Nephron (organoid): ENCODE results near the gene ARHGEF28.

Experiments used
- H3K27ac Mint-ChIP-seq, 3 experiments: 2 replicates each; pipeline ENCODE4 v1.8.0; 2020; ENCODE audit warnings: mixed read lengths in 3 of 3, mild to moderate bottlenecking in 2 of 3, moderate library complexity in 1 of 3
- H3K27me3 Mint-ChIP-seq: 2 replicates; pipeline ENCODE4 v1.8.0; 2021; ENCODE audit warnings: low read depth, mild to moderate bottlenecking, moderate library complexity, mixed read lengths
- H3K36me3 Mint-ChIP-seq: 2 replicates; pipeline ENCODE4 v1.8.0; 2020; ENCODE audit warnings: low read depth, mixed read lengths
- H3K4me1 Mint-ChIP-seq: 2 replicates; pipeline ENCODE4 v1.8.0; 2020; ENCODE audit warnings: mixed read lengths
- H3K4me3 Mint-ChIP-seq, 3 experiments: 2 replicates each; pipeline ENCODE4 v1.8.0; 2020; ENCODE audit warnings: mild to moderate bottlenecking in 3 of 3, mixed read lengths in 3 of 3, moderate library complexity in 2 of 3
- H3K9me3 Mint-ChIP-seq: 2 replicates; pipeline ENCODE4 v1.8.0; 2020; ENCODE audit warnings: mixed read lengths
- TF ChIP-seq, protein P1 (sequence below), 3 experiments: fragments of 200-600 bp; sonication (generic); IDR thresholded peaks; one replicate each; pipeline ENCODE4 v1.5.0; 2021; ENCODE audit warnings: antibody characterized with exemption in 3 of 3; ENCODE audit not compliant: unreplicated experiment in 3 of 3

The ARHGEF28 gene

DNA sequence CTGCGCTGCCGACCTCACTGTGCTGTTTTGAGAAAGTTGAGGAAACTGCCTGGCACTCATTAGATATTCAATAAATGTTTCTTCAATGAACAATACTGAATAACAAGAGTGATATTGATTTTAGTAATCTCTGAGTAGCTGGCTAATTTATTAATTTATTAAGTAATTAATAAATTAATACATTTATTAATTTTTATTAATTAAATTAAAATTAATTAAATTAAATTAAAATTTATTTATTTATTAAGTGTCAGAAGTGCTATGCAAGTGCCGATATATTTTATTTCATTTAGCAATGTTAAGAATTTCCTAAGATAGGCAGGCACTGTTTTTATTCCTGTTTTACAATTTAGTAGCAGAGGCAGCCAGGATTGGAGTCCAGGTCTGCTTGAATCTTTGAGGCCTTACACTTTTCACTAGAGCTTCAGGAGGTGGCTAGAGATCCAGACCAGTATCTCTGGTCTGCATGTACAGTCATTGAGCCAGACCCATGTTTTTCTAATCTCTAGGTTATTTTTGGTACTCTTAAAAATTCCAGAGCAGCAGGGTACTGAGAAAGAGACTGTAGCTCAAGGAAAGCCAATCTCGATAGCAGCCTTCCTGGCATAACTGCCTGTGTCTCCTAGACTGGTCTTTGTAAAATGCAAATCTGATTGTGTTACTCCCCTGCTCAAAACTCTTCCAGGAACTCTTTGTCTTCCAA is 109.2 kb downstream of the ARHGEF28 start:
- no peaks in the 10 kb centered on the region for H3K4me1 Mint-ChIP-seq
- H3K4me3 Mint-ChIP-seq = no peak overlapping the region
- no peaks in the 10 kb centered on the region for H3K36me3 Mint-ChIP-seq
- peaks cover 7% of the 10 kb centered on the region for H3K27me3 Mint-ChIP-seq
- H3K27ac Mint-ChIP-seq = no peak overlapping the region
- TF ChIP-seq, protein P1, sequence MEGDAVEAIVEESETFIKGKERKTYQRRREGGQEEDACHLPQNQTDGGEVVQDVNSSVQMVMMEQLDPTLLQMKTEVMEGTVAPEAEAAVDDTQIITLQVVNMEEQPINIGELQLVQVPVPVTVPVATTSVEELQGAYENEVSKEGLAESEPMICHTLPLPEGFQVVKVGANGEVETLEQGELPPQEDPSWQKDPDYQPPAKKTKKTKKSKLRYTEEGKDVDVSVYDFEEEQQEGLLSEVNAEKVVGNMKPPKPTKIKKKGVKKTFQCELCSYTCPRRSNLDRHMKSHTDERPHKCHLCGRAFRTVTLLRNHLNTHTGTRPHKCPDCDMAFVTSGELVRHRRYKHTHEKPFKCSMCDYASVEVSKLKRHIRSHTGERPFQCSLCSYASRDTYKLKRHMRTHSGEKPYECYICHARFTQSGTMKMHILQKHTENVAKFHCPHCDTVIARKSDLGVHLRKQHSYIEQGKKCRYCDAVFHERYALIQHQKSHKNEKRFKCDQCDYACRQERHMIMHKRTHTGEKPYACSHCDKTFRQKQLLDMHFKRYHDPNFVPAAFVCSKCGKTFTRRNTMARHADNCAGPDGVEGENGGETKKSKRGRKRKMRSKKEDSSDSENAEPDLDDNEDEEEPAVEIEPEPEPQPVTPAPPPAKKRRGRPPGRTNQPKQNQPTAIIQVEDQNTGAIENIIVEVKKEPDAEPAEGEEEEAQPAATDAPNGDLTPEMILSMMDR (IDR thresholded peaks at IDR 0.05; ENCODE audit: unreplicated experiment in 3 of 3) = no peak
- H3K9me3 Mint-ChIP-seq = no peaks in the 10 kb centered on the region

- peaks cover 7% of the 10 kb centered on the region for H3K27me3 Mint-ChIP-seq
- no peak overlapping the region for H3K27ac Mint-ChIP-seq
- H3K4me3 Mint-ChIP-seq = no peak overlapping the region
- no peaks in the 10 kb centered on the region for H3K36me3 Mint-ChIP-seq
- TF ChIP-seq, protein P1 (IDR thresholded peaks at IDR 0.05; ENCODE audit: unreplicated experiment in 3 of 3) = no peak
- H3K9me3 Mint-ChIP-seq = no peaks in the 10 kb centered on the region
- no peaks in the 10 kb centered on the region for H3K4me1 Mint-ChIP-seq
These were observed 113.7 kb downstream of the ARHGEF28 start for GRCh38 chr5:73739650-73740049.

GRCh38 chr5:73740274-73740790 is 114.3 kb downstream of the ARHGEF28 start:
- H3K27ac Mint-ChIP-seq = no peak overlapping the region
- H3K9me3 Mint-ChIP-seq = no peaks in the 10 kb centered on the region
- H3K4me1 Mint-ChIP-seq = no peaks in the 10 kb centered on the region
- no peaks in the 10 kb centered on the region for H3K36me3 Mint-ChIP-seq
- peaks cover 7% of the 10 kb centered on the region for H3K27me3 Mint-ChIP-seq
- no peak overlapping the region for H3K4me3 Mint-ChIP-seq
- TF ChIP-seq, protein P1 (IDR thresholded peaks at IDR 0.05; ENCODE audit: unreplicated experiment in 3 of 3) = no peak

DNA sequence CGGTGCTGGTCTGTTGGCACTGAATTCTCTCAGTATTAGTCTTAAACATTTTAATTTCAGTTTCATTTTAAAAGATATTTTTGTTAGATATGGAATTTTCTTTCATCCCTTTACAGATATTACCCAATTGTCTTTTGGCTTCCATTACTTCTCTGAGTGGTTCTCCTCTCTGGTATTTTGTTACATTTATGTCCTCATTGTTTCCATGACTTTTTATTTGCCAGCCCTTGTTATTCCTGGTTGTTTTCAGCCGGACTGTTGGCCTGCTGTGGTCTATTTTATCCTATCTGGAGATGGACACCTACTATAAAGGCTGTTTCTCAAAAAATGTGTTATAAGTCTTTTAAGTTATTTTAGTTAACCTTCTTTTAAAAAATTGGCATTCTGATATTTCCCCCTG is 117.2 kb downstream of the ARHGEF28 start:
- Mint-ChIP-seq H3K27ac (no peak overlapping the region), H3K27me3 (peaks cover 2% of the 10 kb centered on the region), H3K4me1 (peaks cover 12% of the 10 kb centered on the region), H3K9me3 (peaks cover 7% of the 10 kb centered on the region), H3K36me3 (no peaks in the 10 kb centered on the region), H3K4me3 (no peak overlapping the region)
- TF ChIP-seq, protein P1 (IDR thresholded peaks at IDR 0.05; ENCODE audit: unreplicated experiment in 3 of 3) = no peak

DNA sequence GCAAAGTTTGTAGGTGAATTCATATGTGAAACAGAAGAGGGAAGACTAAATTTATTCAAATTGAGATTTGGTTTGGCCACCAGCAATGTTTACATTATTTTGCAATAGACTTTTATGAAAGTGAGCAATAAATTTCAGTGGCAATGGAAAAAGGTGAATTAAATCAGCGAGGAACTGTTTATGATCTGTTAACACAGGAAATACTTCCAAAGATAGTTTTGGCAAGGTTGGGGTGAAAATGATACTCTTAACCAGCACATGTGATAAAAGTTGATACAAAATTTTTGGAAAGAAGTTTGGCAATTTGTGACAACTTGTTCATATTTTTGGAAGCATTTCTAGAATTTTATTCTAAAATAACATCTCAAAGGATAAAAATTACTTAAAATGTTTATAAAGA is 119.8 kb downstream of the ARHGEF28 start:
- Mint-ChIP-seq H3K4me3 (peak overlapping the region in 1 of 3 experiments; percentile 11), H3K27ac (peak overlapping the region in 2 of 3 experiments; percentile 30 to 52)
- TF ChIP-seq, protein P1 (IDR thresholded peaks at IDR 0.05; ENCODE audit: unreplicated experiment in 3 of 3) = no peak

GRCh38 chr5:73746608-73747007 is 120.6 kb downstream of the ARHGEF28 start:
- Mint-ChIP-seq H3K9me3 (peaks cover 7% of the 10 kb centered on the region), H3K4me3 (no peak overlapping the region), H3K4me1 (peaks cover 35% of the 10 kb centered on the region), H3K27me3 (no peaks in the 10 kb centered on the region), H3K27ac (no peak overlapping the region), H3K36me3 (no peaks in the 10 kb centered on the region)
- TF ChIP-seq, protein P1 (IDR thresholded peaks at IDR 0.05; ENCODE audit: unreplicated experiment in 3 of 3) = no peak

More for the DNA sequence above, 119.8 kb downstream of the ARHGEF28 start:
- peaks cover 7% of the 10 kb centered on the region for H3K9me3 Mint-ChIP-seq
- no peaks in the 10 kb centered on the region for H3K36me3 Mint-ChIP-seq
- peaks cover 35% of the 10 kb centered on the region for H3K4me1 Mint-ChIP-seq
- H3K27me3 Mint-ChIP-seq = no peaks in the 10 kb centered on the region
